Thyroid gland (tissue), 4 donors: ENCODE data around the gene LRRC34.

Source experiments
- POLR2A ChIP-seq, 2 donors: fragments of 450-650 bp; IDR thresholded peaks; one replicate each; pipeline ENCODE4 v1.6.1; 2017; ENCODE audit warnings: antibody characterized with exemption in 2 of 2, mild to moderate bottlenecking in 2 of 2, moderate library complexity in 1 of 2
- TF ChIP-seq, protein P1 (sequence below), 6 experiments: fragments of 200-600 bp in 3 of 6; fragments of 450-650 bp in 3 of 6; sonication (generic) in 3 of 6; IDR thresholded peaks; one replicate each; pipeline ENCODE4 v1.5.1; 2016 to 2019; ENCODE audit warnings: antibody characterized with exemption in 6 of 6, mild to moderate bottlenecking in 2 of 6, inconsistent platforms in 1 of 6, moderate library complexity in 1 of 6

DNA sequence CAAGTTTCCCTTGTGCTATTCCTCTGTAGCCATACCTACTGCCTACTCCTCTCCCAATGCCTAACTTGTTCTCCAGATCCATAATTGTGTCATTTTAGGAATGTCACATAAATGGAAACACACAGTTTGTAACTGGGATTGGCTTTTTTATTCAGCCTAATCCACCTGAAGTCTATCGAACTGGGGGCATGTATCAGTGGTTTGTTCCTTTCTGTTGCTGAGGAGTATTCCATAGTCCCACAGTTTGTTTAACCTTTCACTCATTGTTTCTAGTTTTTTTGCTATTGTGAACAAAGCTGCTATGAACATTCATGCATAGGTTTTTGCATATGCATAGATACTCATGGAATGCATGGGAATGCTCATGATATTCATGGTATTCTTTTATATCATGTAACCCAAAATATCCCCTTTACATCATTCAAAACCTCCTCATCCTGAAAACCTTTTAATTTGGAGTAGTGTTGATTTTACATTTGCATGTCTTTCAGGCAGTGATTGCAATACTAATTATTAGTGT is 25.9 kb upstream of the LRRC34 start:
- TF ChIP-seq POLR2A (IDR thresholded peaks at IDR 0.05): no peak
- TF ChIP-seq, protein P1, sequence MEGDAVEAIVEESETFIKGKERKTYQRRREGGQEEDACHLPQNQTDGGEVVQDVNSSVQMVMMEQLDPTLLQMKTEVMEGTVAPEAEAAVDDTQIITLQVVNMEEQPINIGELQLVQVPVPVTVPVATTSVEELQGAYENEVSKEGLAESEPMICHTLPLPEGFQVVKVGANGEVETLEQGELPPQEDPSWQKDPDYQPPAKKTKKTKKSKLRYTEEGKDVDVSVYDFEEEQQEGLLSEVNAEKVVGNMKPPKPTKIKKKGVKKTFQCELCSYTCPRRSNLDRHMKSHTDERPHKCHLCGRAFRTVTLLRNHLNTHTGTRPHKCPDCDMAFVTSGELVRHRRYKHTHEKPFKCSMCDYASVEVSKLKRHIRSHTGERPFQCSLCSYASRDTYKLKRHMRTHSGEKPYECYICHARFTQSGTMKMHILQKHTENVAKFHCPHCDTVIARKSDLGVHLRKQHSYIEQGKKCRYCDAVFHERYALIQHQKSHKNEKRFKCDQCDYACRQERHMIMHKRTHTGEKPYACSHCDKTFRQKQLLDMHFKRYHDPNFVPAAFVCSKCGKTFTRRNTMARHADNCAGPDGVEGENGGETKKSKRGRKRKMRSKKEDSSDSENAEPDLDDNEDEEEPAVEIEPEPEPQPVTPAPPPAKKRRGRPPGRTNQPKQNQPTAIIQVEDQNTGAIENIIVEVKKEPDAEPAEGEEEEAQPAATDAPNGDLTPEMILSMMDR (IDR thresholded peaks at IDR 0.05): no peak
